Measurements from ENCODE around the gene GPR55. TPM values are rescaled to one million over a fixed set of nuclear protein-coding genes. Genes with fewer than 3 reads are reported as not detected.

GPR55 gene
- total and polyA plus RNA-seq, 8 donors = 0.02 to 0.12 (median 0.06) TPM; not detected in 3

- Histone ChIP-seq H3K27ac (no peak overlapping the region), H3K4me3 (no peak overlapping the region), H3K4me1 (peaks cover 0 to 14% (median 9%) of the 10 kb centered on the region in 3 donors), H3K9me3 (no peaks in the 10 kb centered on the region), H3K27me3 (no peaks in the 10 kb centered on the region), H3K36me3 (no peaks in the 10 kb centered on the region)
- 70 to 73% methylated on average over 15 of the region's 15 CpGs for WGBS, 2 donors
- DNase-seq = peak in 1 of 6 donors; percentile 57
- intact Hi-C loops (cut with DNase I) = no loop called here
- no peak for FAIRE-seq
- TF ChIP-seq, protein P1, sequence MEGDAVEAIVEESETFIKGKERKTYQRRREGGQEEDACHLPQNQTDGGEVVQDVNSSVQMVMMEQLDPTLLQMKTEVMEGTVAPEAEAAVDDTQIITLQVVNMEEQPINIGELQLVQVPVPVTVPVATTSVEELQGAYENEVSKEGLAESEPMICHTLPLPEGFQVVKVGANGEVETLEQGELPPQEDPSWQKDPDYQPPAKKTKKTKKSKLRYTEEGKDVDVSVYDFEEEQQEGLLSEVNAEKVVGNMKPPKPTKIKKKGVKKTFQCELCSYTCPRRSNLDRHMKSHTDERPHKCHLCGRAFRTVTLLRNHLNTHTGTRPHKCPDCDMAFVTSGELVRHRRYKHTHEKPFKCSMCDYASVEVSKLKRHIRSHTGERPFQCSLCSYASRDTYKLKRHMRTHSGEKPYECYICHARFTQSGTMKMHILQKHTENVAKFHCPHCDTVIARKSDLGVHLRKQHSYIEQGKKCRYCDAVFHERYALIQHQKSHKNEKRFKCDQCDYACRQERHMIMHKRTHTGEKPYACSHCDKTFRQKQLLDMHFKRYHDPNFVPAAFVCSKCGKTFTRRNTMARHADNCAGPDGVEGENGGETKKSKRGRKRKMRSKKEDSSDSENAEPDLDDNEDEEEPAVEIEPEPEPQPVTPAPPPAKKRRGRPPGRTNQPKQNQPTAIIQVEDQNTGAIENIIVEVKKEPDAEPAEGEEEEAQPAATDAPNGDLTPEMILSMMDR (IDR thresholded peaks at IDR 0.05) = no peak
- ATAC-seq = no peak
Measured at GRCh38 chr2:230868161-230868946, 56.7 kb downstream of the GPR55 start.

DNA sequence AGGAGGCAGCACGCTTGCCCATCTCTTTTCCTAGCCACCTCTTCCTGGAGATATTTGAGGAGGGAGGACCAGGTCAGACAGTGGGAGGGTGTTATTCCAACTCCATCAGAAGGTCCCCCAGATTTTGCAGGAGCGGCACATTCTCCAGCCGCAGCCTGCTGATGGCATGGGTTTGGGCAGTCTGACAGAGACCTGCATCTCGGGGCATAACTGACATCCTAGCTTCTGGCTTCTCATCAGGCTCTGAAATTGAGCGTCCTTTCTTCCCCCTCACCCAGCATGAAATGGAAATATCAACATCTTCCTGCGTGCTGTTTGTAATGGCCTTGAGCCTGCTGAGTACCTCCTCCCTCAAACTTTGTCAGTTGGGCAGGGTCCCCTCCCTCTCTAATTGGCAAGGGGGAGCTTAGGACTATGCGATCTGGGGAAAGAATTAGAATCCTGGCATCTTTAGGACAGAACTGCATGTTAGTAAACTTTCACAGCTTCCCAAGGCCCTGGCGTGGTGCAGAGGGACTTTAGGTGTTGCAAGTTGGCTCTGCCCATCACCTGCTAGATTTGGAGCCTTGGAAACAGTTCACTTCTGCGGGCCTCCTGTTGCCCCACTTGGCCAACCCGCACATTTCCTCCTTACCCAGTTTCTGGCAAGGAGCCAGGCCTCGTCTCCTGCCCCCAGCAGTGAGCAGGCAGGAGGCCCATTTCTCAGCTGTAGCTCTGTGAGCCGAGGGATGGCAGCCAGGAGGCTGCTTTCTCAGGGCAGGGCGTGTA, 58.1 kb downstream of the GPR55 start:
- Histone ChIP-seq H3K36me3 (no peaks in the 10 kb centered on the region), H3K9me3 (no peaks in the 10 kb centered on the region), H3K27ac (peak overlapping the region in 3 of 4 donors; percentile 2 to 18 (median 8)), H3K4me1 (peaks cover 0 to 14% (median 9%) of the 10 kb centered on the region in 3 donors), H3K4me3 (no peak overlapping the region), H3K27me3 (no peaks in the 10 kb centered on the region)
- 22 to 27% methylated on average over 13 of the region's 13 CpGs for WGBS, 2 donors
- intact Hi-C loops (cut with DNase I) = no loop called here
- DNase-seq = peak in 4 of 6 donors; percentile 48 to 75 (median 63)
- TF ChIP-seq, protein P1 (IDR thresholded peaks at IDR 0.05) = no peak
- FAIRE-seq = no peak
- ATAC-seq = peak in 3 of 4 donors; percentile 8 to 24 (median 12)

DNA sequence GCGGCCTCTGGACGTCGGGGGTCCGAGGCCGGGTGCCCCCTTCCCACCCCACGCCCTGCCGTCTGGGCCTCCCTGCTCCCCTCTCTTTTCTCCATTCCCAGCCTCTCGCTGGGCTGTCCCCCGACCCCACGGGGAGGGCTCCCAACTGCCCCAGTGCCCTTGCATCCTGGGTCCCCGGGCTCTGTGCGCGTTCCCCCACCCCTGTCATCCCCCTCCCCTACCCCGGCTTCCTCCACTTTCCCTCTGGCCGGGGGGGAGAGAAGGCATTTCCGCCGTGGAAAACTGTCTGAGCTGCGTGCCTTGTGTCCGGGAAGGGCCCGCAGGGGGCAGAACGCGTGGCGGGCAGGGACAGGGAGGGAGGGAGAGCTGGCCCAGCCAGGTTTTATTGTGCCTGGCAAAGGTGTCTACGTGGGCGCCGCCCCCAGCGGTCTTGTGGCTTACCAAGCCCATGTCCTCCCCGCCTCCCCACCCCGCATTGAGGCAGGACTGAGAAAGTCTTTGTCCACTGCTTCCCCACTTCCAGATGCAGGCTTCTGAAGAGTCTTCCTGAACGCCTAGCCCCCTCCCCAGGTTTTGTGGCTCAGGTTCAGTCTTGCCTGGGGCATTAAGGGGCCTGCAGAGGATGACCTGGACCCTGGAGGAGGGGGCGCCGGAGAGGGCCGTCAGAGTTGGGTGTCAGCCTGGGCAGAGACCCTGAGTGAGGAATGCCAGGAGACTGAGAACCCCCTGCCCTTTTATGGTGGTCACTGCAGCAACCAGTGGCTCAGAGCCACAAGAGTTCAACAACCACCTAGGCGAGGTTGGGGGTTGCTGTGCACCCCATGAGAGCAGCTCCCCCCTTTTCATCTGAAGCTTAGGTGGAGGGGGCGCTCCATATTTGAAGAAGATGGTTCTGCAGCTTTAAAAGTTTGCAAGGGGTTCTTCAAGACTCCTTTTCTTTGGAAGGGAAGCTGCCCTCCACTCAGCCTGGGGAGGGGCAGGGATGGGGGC, 59.0 kb downstream of the GPR55 start:
- intact Hi-C loops (cut with DNase I) = no loop called here
- FAIRE-seq = no peak
- ATAC-seq = peak; percentile 30 to 40 (median 37)
- H3K27me3 ChIP-seq = no peaks in the 10 kb centered on the region
- peak overlapping the region in 1 of 4 donors; percentile 22 for H3K27ac ChIP-seq
- no peaks in the 10 kb centered on the region for H3K9me3 ChIP-seq
- peak overlapping the region in 2 of 4 donors; percentile 80 to 93 for H3K4me3 ChIP-seq
- H3K36me3 ChIP-seq = no peaks in the 10 kb centered on the region
- peak in 4 of 6 donors; percentile 33 to 81 (median 54) for DNase-seq
- TF ChIP-seq, protein P1 (IDR thresholded peaks at IDR 0.05) = no peak
- peaks cover 0 to 14% (median 9%) of the 10 kb centered on the region in 3 donors for H3K4me1 ChIP-seq
- 41 to 43% methylated on average over 30 to 35 of the region's 35 CpGs for WGBS, 2 donors

DNA sequence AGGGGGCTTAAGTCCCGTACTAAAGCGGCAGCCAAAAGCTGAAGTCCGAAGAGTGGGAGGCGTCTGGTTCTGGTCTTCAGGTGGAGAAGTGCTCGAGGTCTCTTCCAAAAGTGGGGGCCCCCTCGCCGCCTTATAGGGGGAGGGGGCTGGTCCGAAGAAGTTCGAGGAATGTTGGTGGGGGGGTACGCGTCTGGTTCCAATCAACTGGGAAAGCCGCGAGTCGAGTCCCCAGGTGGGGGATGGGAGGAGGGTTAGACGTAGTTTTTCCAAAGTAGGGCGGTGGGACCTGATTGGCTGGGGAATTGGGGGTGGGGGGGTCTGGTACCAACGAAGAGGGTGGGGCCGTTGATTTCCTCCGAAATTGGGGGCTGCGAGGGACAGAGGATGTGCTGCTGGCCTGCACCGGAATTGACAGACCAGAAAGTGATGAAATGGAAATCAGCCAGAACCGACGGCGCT, 59.7 kb downstream of the GPR55 start:
- peak overlapping the region; percentile 59 to 93 (median 83) for H3K4me3 ChIP-seq
- DNase-seq (no peak), FAIRE-seq (no peak), ATAC-seq (no peak)
- peak overlapping the region in 1 of 4 donors; percentile 26 for H3K27ac ChIP-seq
- TF ChIP-seq, protein P1 (IDR thresholded peaks at IDR 0.05) = no peak
- H3K27me3 ChIP-seq = no peaks in the 10 kb centered on the region
- intact Hi-C loops (cut with DNase I) = no loop called here
- H3K9me3 ChIP-seq = no peaks in the 10 kb centered on the region
- H3K36me3 ChIP-seq = no peaks in the 10 kb centered on the region
- H3K4me1 ChIP-seq = peaks cover 0 to 14% (median 9%) of the 10 kb centered on the region in 3 donors
- 4 to 8% methylated on average over 18 to 24 of the region's 24 CpGs for WGBS, 2 donors

Measured in pancreas (tissue), 10 donors.